ENCODE measurements around the gene SECTM1.
A peak's percentile ranks its signal among the peaks of the same experiment; 100 is the strongest.

The SECTM1 gene

GRCh38 chr17:82276938-82277337 lies 56.6 kb downstream of the SECTM1 start:
- TF ChIP-seq TAF1 (IDR thresholded peaks at IDR 0.05; ENCODE audit: borderline replicate concordance, insufficient read depth, low read length) (no peak), POLR2AphosphoS5 (IDR thresholded peaks at IDR 0.05; ENCODE audit: low read depth, low read length) (no peak)

- TF ChIP-seq POLR2AphosphoS5 (IDR thresholded peaks at IDR 0.05; ENCODE audit: low read depth, low read length) = no peak
- TF ChIP-seq FOXP2 (optimal IDR thresholded peaks at IDR 0.05; ENCODE audit: borderline replicate concordance, extremely low read depth, extremely low read length, insufficient read depth) = no peak
- no peak for TF ChIP-seq REST (IDR thresholded peaks at IDR 0.05; ENCODE audit: insufficient read depth in 1 of 2, low read depth in 2 of 2, low read length in 2 of 2)
- TF ChIP-seq SIN3A (IDR thresholded peaks at IDR 0.05; ENCODE audit: borderline replicate concordance, insufficient read depth, low read length) = no peak
- TF ChIP-seq TAF1 (IDR thresholded peaks at IDR 0.05; ENCODE audit: borderline replicate concordance, insufficient read depth, low read length) = no peak
These were observed 58.2 kb downstream of the SECTM1 start for GRCh38 chr17:82275326-82275725.

GRCh38 chr17:82274134-82275020 lies 59.2 kb downstream of the SECTM1 start:
- no peak for TF ChIP-seq TAF1 (IDR thresholded peaks at IDR 0.05; ENCODE audit: borderline replicate concordance, insufficient read depth, low read length)
- no peak for TF ChIP-seq REST (IDR thresholded peaks at IDR 0.05; ENCODE audit: insufficient read depth in 1 of 2, low read depth in 2 of 2, low read length in 2 of 2)
- TF ChIP-seq SIN3A (IDR thresholded peaks at IDR 0.05; ENCODE audit: borderline replicate concordance, insufficient read depth, low read length) = no peak
- no peak for TF ChIP-seq FOXP2 (optimal IDR thresholded peaks at IDR 0.05; ENCODE audit: borderline replicate concordance, extremely low read depth, extremely low read length, insufficient read depth)
- no peak for TF ChIP-seq POLR2AphosphoS5 (IDR thresholded peaks at IDR 0.05; ENCODE audit: low read depth, low read length)

- TF ChIP-seq FOXP2 (optimal IDR thresholded peaks at IDR 0.05; ENCODE audit: borderline replicate concordance, extremely low read depth, extremely low read length, insufficient read depth) (peak; percentile 52), REST (IDR thresholded peaks at IDR 0.05; ENCODE audit: insufficient read depth in 1 of 2, low read depth in 2 of 2, low read length in 2 of 2) (no peak), TAF1 (IDR thresholded peaks at IDR 0.05; ENCODE audit: borderline replicate concordance, insufficient read depth, low read length) (peak; percentile 71), POLR2AphosphoS5 (IDR thresholded peaks at IDR 0.05; ENCODE audit: low read depth, low read length) (peak; percentile 77; the same call in 1 of the 2 replicates), SIN3A (IDR thresholded peaks at IDR 0.05; ENCODE audit: borderline replicate concordance, insufficient read depth, low read length) (peak; percentile 64; the same call in 1 of the 2 replicates)
These were observed 60.0 kb downstream of the SECTM1 start, which contains the start of gene CSNK1D for GRCh38 chr17:82273327-82274133. Gene CSNK1D (minus strand): TSS chr17:82273700. CDS start chr17:82273381, 319 bp downstream.

- TF ChIP-seq FOXP2 (optimal IDR thresholded peaks at IDR 0.05; ENCODE audit: borderline replicate concordance, extremely low read depth, extremely low read length, insufficient read depth) = peak; percentile 75
- TF ChIP-seq SIN3A (IDR thresholded peaks at IDR 0.05; ENCODE audit: borderline replicate concordance, insufficient read depth, low read length) = no peak
These were observed 60.9 kb downstream of the SECTM1 start for GRCh38 chr17:82272495-82273326.

All from PFSK-1 (cell line).